Ureter (tissue), 1 donor: ENCODE data around the gene WWOX. TPM values are rescaled to one million over a fixed set of nuclear protein-coding genes. Genes with fewer than 3 reads are reported as not detected.
"Not testable (repeated sequence)": the region's sequence is repeated elsewhere in the genome, so short reads cannot be mapped to it uniquely, and the experiment has no call there.

Experiments
- DNase-seq: peaks from one replicate; pipeline ENCODE4 v3.0.0-alpha.2; 2020; ENCODE audit warnings: low spot score
- total RNA-seq: library from RNA; stranded (reverse); gene quantifications from one replicate; pipeline ENCODE4 v1.2.4, GENCODE V29; 2023
- donor health status: DM: yes; HTN: yes; CAD: no.

The WWOX gene
- 23.5 TPM for total RNA-seq

- peak; percentile 98 for DNase-seq
Measured at GRCh38 chr16:78099271-78100111, at the start of gene WWOX. Gene WWOX (plus strand): TSS chr16:78099654.

- DNase-seq: no peak
Measured at GRCh38 chr16:78050734-78051400, 48.6 kb upstream of the WWOX start.

GRCh38 chr16:78057803-78058564 lies 41.5 kb upstream of the WWOX start:
- no peak for DNase-seq

- DNase-seq: not testable (repeated sequence)
Measured at GRCh38 chr16:78059806-78060205, 39.6 kb upstream of the WWOX start.

- DNase-seq: no peak
Measured at GRCh38 chr16:78060295-78060694, 39.2 kb upstream of the WWOX start.

- DNase-seq: no peak
Measured at GRCh38 chr16:78060809-78061208, 38.6 kb upstream of the WWOX start.

DNA sequence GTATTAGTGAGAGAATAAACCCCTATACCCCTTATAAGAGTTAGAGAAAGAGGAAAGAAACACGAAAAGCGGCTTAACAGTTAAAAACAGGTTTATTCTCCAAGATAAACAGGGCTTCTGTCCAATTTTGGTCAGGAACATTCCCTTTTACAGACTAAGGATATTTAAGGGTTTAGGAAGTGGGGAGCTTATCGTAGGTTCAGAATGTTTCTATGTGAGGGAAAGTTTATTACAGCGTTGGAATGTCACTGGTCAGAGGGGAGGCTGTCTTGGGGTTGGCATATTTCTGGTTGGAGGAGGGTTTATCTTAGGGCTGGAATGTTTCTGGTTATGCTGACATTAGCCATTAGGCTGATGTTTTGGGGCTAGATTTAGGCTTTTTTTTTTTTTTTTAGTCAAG lies 34.1 kb upstream of the WWOX start:
- DNase-seq: no peak

GRCh38 chr16:78069913-78070312 lies 29.5 kb upstream of the WWOX start:
- DNase-seq: no peak

- no peak for DNase-seq
Measured at GRCh38 chr16:78072275-78072674, 27.2 kb upstream of the WWOX start.

GRCh38 chr16:78075800-78076199 lies 23.7 kb upstream of the WWOX start:
- no peak for DNase-seq

DNA sequence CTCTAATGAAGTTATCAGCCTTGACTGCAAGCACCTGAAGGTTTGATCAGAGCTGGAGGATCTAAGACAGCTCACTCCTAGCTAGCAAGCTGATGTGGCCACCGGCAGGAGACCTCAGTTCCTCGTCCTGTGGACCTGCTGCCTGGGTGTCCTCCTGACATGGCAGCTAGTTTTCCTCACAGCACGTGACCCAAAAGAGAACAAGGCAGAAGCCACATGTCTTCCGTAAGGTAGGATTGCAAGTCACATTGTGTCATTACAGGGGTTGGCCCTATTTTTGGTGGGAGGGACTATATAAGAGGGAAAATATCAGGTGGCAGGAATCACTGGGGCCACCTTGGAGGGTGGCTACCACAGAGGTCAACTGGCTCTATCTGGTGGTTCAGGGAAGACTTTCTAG lies 18.1 kb upstream of the WWOX start:
- DNase-seq: no peak

DNA sequence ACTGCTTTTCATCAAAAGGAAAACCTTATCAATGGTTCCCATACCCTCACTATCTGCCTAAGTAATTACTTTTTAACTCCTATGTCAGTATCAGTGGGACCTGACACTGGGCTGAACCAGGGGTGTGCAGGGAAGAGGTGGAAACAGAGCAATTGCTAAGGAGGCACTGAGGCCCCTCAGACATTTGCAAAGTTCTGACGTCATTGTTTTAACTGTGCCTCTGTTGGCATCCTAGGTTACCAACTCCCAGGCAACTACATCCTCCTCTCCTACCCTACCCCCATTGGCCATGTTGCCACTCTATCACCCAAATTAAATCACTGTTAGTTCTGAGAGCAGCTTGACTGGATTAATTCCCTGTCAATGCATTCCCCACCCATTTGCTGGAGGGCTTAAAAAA lies 8.0 kb upstream of the WWOX start:
- DNase-seq: no peak

GRCh38 chr16:78092758-78093157 lies 6.7 kb upstream of the WWOX start:
- DNase-seq: no peak

GRCh38 chr16:78094166-78094565 lies 5.3 kb upstream of the WWOX start:
- no peak for DNase-seq

DNA sequence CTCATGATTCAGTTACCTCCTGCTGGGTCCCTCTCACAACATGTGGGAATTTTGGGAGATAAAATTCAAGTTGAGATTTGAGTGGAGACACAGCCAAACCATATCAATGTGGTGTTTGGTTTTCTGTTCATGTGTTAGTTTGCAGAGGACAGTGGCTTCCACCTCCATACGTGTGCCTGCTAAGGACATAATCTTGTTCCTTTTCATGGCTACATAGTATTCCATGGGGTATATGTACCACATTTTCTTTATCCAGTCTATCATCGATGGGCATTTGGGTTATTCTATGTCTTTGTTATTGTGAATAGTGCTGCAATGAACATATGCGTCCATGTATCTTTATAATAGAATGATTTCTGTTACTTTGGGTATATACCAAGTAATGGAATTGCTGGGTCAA lies 4.5 kb upstream of the WWOX start:
- no peak for DNase-seq

GRCh38 chr16:78096386-78096785 lies 3.1 kb upstream of the WWOX start:
- no peak for DNase-seq

DNA sequence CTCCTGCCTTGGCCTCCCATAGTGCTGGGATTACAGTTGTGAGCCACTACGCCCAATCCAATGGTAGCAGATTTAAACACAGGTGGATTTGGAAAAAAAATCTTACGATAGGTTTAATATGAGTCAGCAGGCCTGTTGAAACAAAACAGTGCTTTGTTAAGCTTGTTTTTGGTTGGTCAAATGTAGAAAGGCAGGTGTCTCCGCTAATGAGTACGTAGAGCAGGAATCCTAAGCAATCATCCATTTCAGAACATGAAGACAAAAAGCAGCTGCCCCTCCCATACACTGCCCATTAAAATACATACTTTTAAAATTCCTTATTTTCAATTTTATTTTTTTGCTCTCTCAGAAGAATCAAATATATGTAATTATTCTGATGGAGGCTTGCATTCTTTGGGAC lies 1.9 kb upstream of the WWOX start:
- no peak for DNase-seq

DNA sequence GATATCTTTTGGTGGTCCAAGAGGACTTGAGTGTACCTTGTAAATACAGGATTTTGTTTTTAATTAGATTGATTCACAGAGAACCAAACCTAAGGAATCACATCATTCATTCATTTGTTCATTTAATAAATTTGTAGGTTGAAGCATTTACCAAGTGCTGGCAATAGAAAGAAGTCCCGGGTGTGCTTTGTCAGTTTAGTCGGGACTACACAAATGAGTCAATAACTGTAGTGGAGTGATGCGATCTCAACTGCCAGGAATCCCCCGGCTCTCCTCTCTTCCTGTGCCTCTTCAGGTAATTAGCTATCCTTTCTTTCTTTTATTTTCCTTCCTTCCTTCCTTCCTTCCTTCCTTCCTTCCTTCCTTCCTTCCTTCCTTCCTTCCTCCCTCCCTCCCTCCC lies 1.4 kb upstream of the WWOX start:
- DNase-seq: no peak

DNA sequence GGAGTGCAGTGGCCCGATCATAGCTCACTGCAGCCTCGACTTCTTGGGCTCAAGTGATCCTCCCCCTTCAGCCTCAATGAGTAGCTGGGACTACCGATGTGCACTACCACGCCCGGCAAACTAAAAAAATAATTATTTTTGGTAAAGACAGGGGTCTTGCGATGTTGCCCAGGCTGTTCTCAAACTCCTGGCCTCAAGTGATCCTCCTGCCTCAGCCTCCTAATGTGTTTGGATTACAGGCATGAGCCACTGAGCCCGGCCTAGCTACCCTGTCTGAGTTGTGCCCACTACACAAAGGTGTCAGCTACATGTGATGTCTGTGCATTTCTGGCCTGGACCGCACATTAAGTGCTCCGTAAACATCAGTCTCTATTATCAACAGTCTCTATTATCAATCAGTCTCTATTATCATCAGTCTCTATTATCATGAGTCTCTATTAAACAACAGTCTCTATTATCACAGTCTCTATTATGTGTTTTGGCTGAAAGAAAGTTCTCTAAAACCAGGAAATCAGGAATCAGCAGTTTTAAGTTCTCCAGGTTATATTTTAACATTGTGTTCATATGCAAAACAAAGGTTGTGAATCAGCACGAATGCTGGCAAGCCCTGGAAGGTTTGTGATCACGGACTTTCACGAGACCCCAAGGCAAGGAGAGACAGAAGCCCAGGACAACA lies 721 bp upstream of the WWOX start:
- no peak for DNase-seq

- no peak for DNase-seq
Measured at GRCh38 chr16:78100112-78100467, 636 bp downstream of the WWOX start.

DNA sequence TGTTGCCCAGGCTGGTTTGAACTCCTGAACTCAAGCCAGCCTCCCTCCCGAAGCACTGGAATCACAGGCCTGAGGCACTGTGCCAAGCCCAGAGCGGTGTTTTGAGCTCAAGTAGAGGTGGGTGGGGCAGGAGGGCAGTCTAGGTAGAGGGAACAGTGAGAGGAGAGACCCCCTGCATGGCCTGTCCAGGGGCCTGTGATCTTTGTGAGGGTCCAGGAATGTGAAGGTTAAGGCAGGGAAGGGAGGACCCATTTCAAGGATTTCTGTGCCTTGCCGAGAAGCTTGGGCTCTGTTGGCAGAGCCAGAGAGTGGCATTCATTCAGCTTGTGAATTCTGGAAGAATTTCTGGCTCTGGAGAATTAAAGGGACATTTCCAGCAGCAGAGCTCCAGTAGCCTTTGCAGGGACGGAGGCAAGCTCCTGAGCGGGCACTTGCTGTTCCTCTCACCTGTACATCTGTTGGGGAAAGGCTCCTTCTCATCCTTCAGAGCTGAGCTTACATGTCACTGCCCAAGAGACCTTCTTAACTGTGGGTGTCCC lies 2.7 kb downstream of the WWOX start:
- no peak for DNase-seq

DNA sequence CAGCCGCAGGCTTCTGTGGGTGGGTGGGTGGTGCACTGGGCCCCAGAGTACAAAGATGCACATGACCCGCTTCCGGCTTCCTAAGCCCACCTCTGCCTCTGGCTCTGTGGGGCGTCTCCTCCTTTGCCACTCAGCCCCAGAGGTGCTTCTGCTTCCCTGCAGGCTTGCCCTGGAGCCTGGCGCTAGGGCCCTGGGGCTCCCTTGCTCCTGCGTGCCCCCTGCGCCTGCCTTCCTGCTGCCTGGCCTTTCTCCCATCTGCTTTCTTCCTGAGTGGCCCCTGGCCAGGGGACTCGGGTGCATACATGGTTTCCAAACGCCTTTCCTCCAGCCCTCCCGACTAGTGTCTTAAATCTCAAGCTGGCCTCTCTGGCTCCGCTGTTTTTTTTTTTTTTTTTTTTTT lies 3.4 kb downstream of the WWOX start:
- DNase-seq: no peak
